Measurements from ENCODE around the gene PHLPP2.

DNA sequence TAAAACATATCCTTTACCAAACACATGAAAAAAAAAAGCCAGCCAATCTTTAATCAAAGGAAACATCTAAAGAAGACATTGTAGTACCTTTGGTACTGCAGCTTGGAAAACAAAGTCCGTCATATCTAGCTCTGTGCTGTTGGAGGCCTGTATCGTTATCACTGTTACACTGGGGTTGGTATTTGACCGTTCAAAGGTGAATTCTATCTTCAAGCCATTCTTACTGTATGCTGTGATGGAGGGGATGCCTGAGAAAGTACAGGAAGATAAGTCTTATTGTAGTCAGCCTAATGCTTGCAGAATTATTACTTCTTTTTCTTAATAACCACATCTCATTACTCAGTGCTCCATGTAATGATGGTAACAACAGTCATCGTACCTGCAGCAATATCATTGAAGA, 14.4 kb upstream of the PHLPP2 start:
- TF ChIP-seq PATZ1 (CRISPR knock-in tag; IDR thresholded peaks at IDR 0.05; ENCODE audit: borderline replicate concordance) (no peak), ZNF70 (CRISPR knock-in tag; IDR thresholded peaks at IDR 0.05) (no peak), ZFP30 (CRISPR knock-in tag; IDR thresholded peaks at IDR 0.05) (no peak)
- TF ChIP-seq, protein P1, sequence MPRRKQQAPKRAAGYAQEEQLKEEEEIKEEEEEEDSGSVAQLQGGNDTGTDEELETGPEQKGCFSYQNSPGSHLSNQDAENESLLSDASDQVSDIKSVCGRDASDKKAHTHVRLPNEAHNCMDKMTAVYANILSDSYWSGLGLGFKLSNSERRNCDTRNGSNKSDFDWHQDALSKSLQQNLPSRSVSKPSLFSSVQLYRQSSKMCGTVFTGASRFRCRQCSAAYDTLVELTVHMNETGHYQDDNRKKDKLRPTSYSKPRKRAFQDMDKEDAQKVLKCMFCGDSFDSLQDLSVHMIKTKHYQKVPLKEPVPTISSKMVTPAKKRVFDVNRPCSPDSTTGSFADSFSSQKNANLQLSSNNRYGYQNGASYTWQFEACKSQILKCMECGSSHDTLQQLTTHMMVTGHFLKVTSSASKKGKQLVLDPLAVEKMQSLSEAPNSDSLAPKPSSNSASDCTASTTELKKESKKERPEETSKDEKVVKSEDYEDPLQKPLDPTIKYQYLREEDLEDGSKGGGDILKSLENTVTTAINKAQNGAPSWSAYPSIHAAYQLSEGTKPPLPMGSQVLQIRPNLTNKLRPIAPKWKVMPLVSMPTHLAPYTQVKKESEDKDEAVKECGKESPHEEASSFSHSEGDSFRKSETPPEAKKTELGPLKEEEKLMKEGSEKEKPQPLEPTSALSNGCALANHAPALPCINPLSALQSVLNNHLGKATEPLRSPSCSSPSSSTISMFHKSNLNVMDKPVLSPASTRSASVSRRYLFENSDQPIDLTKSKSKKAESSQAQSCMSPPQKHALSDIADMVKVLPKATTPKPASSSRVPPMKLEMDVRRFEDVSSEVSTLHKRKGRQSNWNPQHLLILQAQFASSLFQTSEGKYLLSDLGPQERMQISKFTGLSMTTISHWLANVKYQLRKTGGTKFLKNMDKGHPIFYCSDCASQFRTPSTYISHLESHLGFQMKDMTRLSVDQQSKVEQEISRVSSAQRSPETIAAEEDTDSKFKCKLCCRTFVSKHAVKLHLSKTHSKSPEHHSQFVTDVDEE (CRISPR knock-in tag; IDR thresholded peaks at IDR 0.05): no peak
- TF ChIP-seq, protein P2, sequence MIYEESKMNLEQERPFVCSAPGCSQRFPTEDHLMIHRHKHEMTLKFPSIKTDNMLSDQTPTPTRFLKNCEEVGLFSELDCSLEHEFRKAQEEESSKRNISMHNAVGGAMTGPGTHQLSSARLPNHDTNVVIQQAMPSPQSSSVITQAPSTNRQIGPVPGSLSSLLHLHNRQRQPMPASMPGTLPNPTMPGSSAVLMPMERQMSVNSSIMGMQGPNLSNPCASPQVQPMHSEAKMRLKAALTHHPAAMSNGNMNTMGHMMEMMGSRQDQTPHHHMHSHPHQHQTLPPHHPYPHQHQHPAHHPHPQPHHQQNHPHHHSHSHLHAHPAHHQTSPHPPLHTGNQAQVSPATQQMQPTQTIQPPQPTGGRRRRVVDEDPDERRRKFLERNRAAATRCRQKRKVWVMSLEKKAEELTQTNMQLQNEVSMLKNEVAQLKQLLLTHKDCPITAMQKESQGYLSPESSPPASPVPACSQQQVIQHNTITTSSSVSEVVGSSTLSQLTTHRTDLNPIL (CRISPR knock-in tag; IDR thresholded peaks at IDR 0.05; ENCODE audit: low read depth): no peak
